Sigmoid colon (tissue), 7 donors: ENCODE measurements around the gene MTFP1. TPM values are rescaled to one million over a fixed set of nuclear protein-coding genes. Genes with fewer than 3 reads are reported as not detected.
A peak's percentile ranks its signal among the peaks of the same experiment; 100 is the strongest.

Experiments used
- DNase-seq: peaks from one replicate; pipeline ENCODE4 v3.0.0-alpha.2; 2019
- H3K27ac ChIP-seq, 4 donors: fragments of 200-600 bp; sonication (generic); one replicate each; pipeline ENCODE4 v1.5.1; 2016 to 2019; ENCODE audit warnings: mild to moderate bottlenecking in 1 of 4
- H3K27me3 ChIP-seq, 3 donors: fragments of 200-600 bp; sonication (generic); one replicate each; pipeline ENCODE4 v1.5.1; 2019; ENCODE audit warnings: mild to moderate bottlenecking in 1 of 3
- H3K36me3 ChIP-seq, 4 donors: fragments of 200-600 bp; sonication (generic); one replicate each; pipeline ENCODE4 v1.5.1; 2016 to 2019
- H3K4me1 ChIP-seq, 4 donors: fragments of 200-600 bp; sonication (generic); one replicate each; pipeline ENCODE4 v1.5.1; 2017 to 2019
- H3K4me3 ChIP-seq, 4 donors: fragments of 200-600 bp; sonication (generic); one replicate each; pipeline ENCODE4 v1.5.1; 2017 to 2019; ENCODE audit warnings: mild to moderate bottlenecking in 2 of 4, moderate library complexity in 1 of 4
- H3K9me3 ChIP-seq, 4 donors: fragments of 200-600 bp in 3 of 4; sonication (generic) in 3 of 4; one replicate each; pipeline versions ENCODE4 v1.5.1 to v1.6.1; 2013 to 2019
- EP300 ChIP-seq, 4 donors: sonication (generic); formaldehyde crosslinking; IDR thresholded peaks; one replicate each; pipeline ENCODE4 v1.6.1; 2017; ENCODE audit warnings: antibody characterized with exemption in 4 of 4
- POLR2A ChIP-seq, 2 donors: fragments of 450-650 bp; IDR thresholded peaks; one replicate each; pipeline ENCODE4 v1.6.1; 2016; ENCODE audit warnings: antibody characterized with exemption in 2 of 2, mild to moderate bottlenecking in 2 of 2, moderate library complexity in 2 of 2
- POLR2AphosphoS5 ChIP-seq, 4 donors: sonication (generic); formaldehyde crosslinking; IDR thresholded peaks; one replicate each; pipeline ENCODE4 v1.6.1; 2017; ENCODE audit warnings: antibody characterized with exemption in 4 of 4
- WGBS, 2 donors: extraction: QIAGEN DNeasy Blood & Tissue Kit; methylation state at CpG; one replicate each; pipeline ENCODE4 v1.1.7; 2013; 5-methylcytosine and 5-hydroxymethylcytosine counted together
- intact Hi-C: fragments of 100-400 bp; cut with DNase I; formaldehyde crosslinking; loops from one replicate; pipeline ENCODE4 v1.15.1; 2023
- polyA plus RNA-seq, 3 donors: library from polyadenylated mRNA; stranded (reverse); fragments of 200-250 nt; gene quantifications; one replicate each; pipeline ENCODE4 v1.2.3, GENCODE V29; 2013
- total RNA-seq, 4 donors: library from RNA; depleted of rRNA; stranded (reverse); fragments of >200 nt; gene quantifications; one replicate each; pipeline ENCODE4 v1.1.0, GENCODE V29; 2016
- TF ChIP-seq, protein P1 (sequence below), 4 experiments: fragments of 450-650 bp in 3 of 4; fragments of 200-600 bp in 1 of 4; IDR thresholded peaks; one replicate each; pipeline ENCODE4 v1.5.1; 2016 to 2019; ENCODE audit warnings: antibody characterized with exemption in 4 of 4, mild to moderate bottlenecking in 3 of 4, moderate library complexity in 2 of 4
- donor health status: healthy with polysubstance abuse.
- donor health status: Bipolar disorder and iron deficiency.
- donor health status: healthy.

MTFP1 gene, protein sequence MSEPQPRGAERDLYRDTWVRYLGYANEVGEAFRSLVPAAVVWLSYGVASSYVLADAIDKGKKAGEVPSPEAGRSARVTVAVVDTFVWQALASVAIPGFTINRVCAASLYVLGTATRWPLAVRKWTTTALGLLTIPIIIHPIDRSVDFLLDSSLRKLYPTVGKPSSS
- total RNA-seq (1 to 10 TPM; 2.9 to 7.1 (median 4.8) TPM), polyA plus RNA-seq (10 to 100 TPM; 21.0 to 38.5 (median 31.2) TPM)

DNA sequence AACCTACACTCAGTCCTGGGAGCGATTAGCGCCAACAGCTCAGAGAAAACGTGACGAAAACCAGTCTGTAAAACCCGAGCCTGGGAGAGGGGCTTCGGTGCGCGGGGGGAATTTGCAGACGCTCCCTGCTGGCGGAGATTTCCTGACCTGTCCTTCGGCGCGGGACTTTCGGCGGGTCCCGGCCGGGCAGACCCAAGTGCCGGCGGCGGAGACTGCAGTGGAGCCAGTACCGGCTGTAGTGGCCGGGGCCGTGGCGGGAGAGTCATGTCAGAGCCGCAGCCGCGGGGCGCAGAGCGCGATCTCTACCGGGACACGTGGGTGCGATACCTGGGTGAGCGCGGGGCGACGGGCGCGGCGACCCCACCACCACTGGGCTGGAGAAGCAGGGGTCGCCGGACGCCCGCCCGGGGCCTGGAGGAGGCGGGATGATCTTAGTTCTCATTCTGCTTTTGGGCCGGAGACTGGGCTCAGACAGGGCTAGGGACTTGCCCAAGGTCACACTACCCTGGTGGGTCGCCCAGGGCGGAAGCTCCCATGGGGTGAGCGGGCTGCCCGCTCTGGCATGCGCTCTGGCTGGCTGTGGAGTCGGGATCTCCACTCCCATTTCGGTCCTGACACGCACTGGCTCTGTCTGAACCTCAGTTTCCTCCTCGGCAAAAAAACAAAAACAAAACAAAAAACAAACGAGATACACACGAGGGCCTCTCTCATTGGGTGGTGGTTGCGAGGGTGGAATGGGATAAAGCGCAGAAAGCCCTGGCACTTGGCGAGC lies at the start of gene MTFP1:
Gene MTFP1 (plus strand): TSS at position 153 of the 772 bp plus-strand sequence. CDS start 112 bp downstream, at position 265.
- Histone ChIP-seq H3K9me3 (no peaks in the 10 kb centered on the region), H3K4me3 (peak within 1 kb of the TSS; percentile 55 to 72 (median 63)), H3K27me3 (no peaks in the 10 kb centered on the region), H3K36me3 (peaks cover 0 to 6% (median 3%) of the 10 kb centered on the region in 4 donors), H3K4me1 (peaks cover 0 to 49% (median 44%) of the 10 kb centered on the region in 4 donors), H3K27ac (peak within 1 kb of the TSS; percentile 91 to 97 (median 94))
- peak; percentile 77 for DNase-seq
- 1 to 3% methylated on average over 61 of the region's 61 CpGs for WGBS, 2 donors
- intact Hi-C loops = loop anchor here (2.0 to 10.0 kb wide), 3 partner anchors 29 to 179 kb away; partner anchors contain the start of genes SEC14L2 and TCN2
- peak in 2 of 4 donors; percentile 23 to 37 for TF ChIP-seq POLR2AphosphoS5 (IDR thresholded peaks at IDR 0.05)
- TF ChIP-seq EP300 (IDR thresholded peaks at IDR 0.05) = no peak
- TF ChIP-seq, protein P1, sequence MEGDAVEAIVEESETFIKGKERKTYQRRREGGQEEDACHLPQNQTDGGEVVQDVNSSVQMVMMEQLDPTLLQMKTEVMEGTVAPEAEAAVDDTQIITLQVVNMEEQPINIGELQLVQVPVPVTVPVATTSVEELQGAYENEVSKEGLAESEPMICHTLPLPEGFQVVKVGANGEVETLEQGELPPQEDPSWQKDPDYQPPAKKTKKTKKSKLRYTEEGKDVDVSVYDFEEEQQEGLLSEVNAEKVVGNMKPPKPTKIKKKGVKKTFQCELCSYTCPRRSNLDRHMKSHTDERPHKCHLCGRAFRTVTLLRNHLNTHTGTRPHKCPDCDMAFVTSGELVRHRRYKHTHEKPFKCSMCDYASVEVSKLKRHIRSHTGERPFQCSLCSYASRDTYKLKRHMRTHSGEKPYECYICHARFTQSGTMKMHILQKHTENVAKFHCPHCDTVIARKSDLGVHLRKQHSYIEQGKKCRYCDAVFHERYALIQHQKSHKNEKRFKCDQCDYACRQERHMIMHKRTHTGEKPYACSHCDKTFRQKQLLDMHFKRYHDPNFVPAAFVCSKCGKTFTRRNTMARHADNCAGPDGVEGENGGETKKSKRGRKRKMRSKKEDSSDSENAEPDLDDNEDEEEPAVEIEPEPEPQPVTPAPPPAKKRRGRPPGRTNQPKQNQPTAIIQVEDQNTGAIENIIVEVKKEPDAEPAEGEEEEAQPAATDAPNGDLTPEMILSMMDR (IDR thresholded peaks at IDR 0.05) = no peak

DNA sequence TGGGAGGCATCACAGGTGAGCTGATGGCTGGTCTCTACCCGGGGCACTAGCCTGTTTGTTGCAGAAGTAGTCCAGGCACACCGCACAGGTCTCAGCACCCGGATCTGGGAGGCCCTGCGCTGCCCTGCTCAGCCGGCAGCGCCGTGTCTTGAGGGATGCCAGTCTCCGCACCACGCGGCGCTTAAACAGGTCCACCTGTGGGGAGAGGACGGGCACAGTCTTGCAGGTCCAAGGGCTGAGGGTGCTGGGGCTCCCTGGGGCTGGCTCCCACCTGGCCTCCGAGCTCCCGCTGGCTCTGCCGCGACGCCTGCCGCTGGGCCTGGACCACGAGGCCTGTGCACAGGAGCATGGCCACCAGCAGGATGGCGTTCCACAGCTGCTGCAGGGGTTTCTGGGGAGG lies 45.6 kb upstream of the MTFP1 start:
- H3K27ac ChIP-seq = no peak overlapping the region
- no peaks in the 10 kb centered on the region for H3K27me3 ChIP-seq
- WGBS, 2 donors = 96 to 97% methylated on average over 20 of the region's 20 CpGs
- H3K4me3 ChIP-seq = no peak overlapping the region
- no peak for DNase-seq
- H3K9me3 ChIP-seq = no peaks in the 10 kb centered on the region
- peaks cover 0 to 45% (median 5%) of the 10 kb centered on the region in 4 donors for H3K36me3 ChIP-seq
- H3K4me1 ChIP-seq = no peaks in the 10 kb centered on the region
- intact Hi-C loops = no loop called here
- no peak for TF ChIP-seq POLR2A (IDR thresholded peaks at IDR 0.05)
- TF ChIP-seq, protein P1 (IDR thresholded peaks at IDR 0.05) = no peak
- no peak for TF ChIP-seq POLR2AphosphoS5 (IDR thresholded peaks at IDR 0.05)
- TF ChIP-seq EP300 (IDR thresholded peaks at IDR 0.05) = no peak

DNA sequence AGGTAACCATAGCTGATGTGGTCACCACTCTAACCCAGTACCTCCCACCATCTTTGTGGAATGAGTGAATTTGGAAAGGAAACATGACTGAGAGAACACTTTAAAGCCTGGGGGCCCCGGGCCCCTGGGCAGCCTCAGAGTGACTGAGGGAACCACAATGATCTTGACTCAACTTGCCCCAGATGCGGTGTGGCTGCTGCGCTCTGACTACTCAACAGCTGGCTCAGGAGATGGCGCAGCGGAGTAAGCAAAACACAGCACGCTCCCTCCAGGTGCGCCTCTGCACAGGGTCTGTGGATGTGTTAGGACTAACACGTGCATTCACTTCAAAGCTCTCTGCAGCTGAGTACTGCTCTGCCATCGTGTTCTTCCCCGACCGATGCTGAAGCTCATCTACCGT lies 44.3 kb upstream of the MTFP1 start:
- Histone ChIP-seq H3K9me3 (no peaks in the 10 kb centered on the region), H3K4me3 (no peak overlapping the region), H3K4me1 (peaks cover 0 to 5% (median 4%) of the 10 kb centered on the region in 4 donors), H3K27ac (no peak overlapping the region), H3K27me3 (no peaks in the 10 kb centered on the region), H3K36me3 (peaks cover 0 to 45% (median 5%) of the 10 kb centered on the region in 4 donors)
- WGBS, 2 donors = 78 to 86% methylated on average over 12 of the region's 12 CpGs
- intact Hi-C loops = no loop called here
- TF ChIP-seq, protein P1 (IDR thresholded peaks at IDR 0.05) = no peak
- TF ChIP-seq EP300 (IDR thresholded peaks at IDR 0.05) (no peak), POLR2AphosphoS5 (IDR thresholded peaks at IDR 0.05) (no peak), POLR2A (IDR thresholded peaks at IDR 0.05) (no peak)
- DNase-seq = no peak

DNA sequence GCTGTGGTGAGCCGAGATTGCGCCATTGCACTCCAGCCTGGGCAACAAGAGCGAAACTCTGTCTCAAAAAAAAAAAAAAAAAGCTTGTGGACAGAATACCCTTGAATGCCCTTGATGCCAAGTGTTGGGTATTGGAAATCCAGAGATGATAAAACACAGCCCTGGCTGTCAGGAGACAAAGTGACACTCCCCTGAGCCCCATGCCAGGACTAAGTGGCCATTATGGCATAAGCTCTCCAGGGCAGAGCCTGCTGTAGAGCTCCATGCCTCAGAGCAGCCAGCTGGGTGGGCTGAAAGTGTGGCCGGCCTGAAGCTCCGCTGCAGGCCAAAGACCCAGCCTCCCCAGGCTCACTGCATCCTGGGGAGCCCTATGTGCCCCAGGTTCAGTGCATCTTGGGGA lies 43.2 kb upstream of the MTFP1 start:
- WGBS, 2 donors = 94 to 97% methylated on average over 5 of the region's 5 CpGs
- Histone ChIP-seq H3K4me1 (peaks cover 0 to 12% (median 10%) of the 10 kb centered on the region in 4 donors), H3K27me3 (no peaks in the 10 kb centered on the region), H3K27ac (no peak overlapping the region), H3K4me3 (no peak overlapping the region), H3K36me3 (peaks cover 0 to 45% (median 5%) of the 10 kb centered on the region in 4 donors), H3K9me3 (no peaks in the 10 kb centered on the region)
- TF ChIP-seq POLR2AphosphoS5 (IDR thresholded peaks at IDR 0.05) = no peak
- TF ChIP-seq, protein P1 (IDR thresholded peaks at IDR 0.05) = no peak
- intact Hi-C loops = no loop called here
- no peak for DNase-seq
